Sigmoid colon (tissue), 7 donors: ENCODE data around the gene SLC6A12. TPM values are rescaled to one million over a fixed set of nuclear protein-coding genes. Genes with fewer than 3 reads are reported as not detected.
A peak's percentile ranks its signal among the peaks of the same experiment; 100 is the strongest.
"Not testable (repeated sequence)": the region's sequence is repeated elsewhere in the genome, so short reads cannot be mapped to it uniquely, and the experiment has no call there.

Experiments
- DNase-seq: peaks from one replicate; pipeline ENCODE4 v3.0.0-alpha.2; 2019
- H3K27ac ChIP-seq, 4 donors: fragments of 200-600 bp; sonication (generic); one replicate each; pipeline ENCODE4 v1.5.1; 2016 to 2019; ENCODE audit warnings: mild to moderate bottlenecking in 1 of 4
- H3K27me3 ChIP-seq, 3 donors: fragments of 200-600 bp; sonication (generic); one replicate each; pipeline ENCODE4 v1.5.1; 2019; ENCODE audit warnings: mild to moderate bottlenecking in 1 of 3
- H3K36me3 ChIP-seq, 4 donors: fragments of 200-600 bp; sonication (generic); one replicate each; pipeline ENCODE4 v1.5.1; 2016 to 2019
- H3K4me1 ChIP-seq, 4 donors: fragments of 200-600 bp; sonication (generic); one replicate each; pipeline ENCODE4 v1.5.1; 2017 to 2019
- H3K4me3 ChIP-seq, 4 donors: fragments of 200-600 bp; sonication (generic); one replicate each; pipeline ENCODE4 v1.5.1; 2017 to 2019; ENCODE audit warnings: mild to moderate bottlenecking in 2 of 4, moderate library complexity in 1 of 4
- H3K9me3 ChIP-seq, 4 donors: fragments of 200-600 bp in 3 of 4; sonication (generic) in 3 of 4; one replicate each; pipeline versions ENCODE4 v1.5.1 to v1.6.1; 2013 to 2019
- EP300 ChIP-seq, 4 donors: sonication (generic); formaldehyde crosslinking; IDR thresholded peaks; one replicate each; pipeline ENCODE4 v1.6.1; 2017; ENCODE audit warnings: antibody characterized with exemption in 4 of 4
- POLR2A ChIP-seq, 2 donors: fragments of 450-650 bp; IDR thresholded peaks; one replicate each; pipeline ENCODE4 v1.6.1; 2016; ENCODE audit warnings: antibody characterized with exemption in 2 of 2, mild to moderate bottlenecking in 2 of 2, moderate library complexity in 2 of 2
- POLR2AphosphoS5 ChIP-seq, 4 donors: sonication (generic); formaldehyde crosslinking; IDR thresholded peaks; one replicate each; pipeline ENCODE4 v1.6.1; 2017; ENCODE audit warnings: antibody characterized with exemption in 4 of 4
- WGBS, 2 donors: extraction: QIAGEN DNeasy Blood & Tissue Kit; methylation state at CpG; one replicate each; pipeline ENCODE4 v1.1.7; 2013; 5-methylcytosine and 5-hydroxymethylcytosine counted together
- intact Hi-C: fragments of 100-400 bp; cut with DNase I; formaldehyde crosslinking; loops from one replicate; pipeline ENCODE4 v1.15.1; 2023
- polyA plus RNA-seq, 3 donors: library from polyadenylated mRNA; stranded (reverse); fragments of 200-250 nt; gene quantifications; one replicate each; pipeline ENCODE4 v1.2.3, GENCODE V29; 2013
- total RNA-seq, 4 donors: library from RNA; depleted of rRNA; stranded (reverse); fragments of >200 nt; gene quantifications; one replicate each; pipeline ENCODE4 v1.1.0, GENCODE V29; 2016
- TF ChIP-seq, protein P1 (sequence below), 4 experiments: fragments of 450-650 bp in 3 of 4; fragments of 200-600 bp in 1 of 4; IDR thresholded peaks; one replicate each; pipeline ENCODE4 v1.5.1; 2016 to 2019; ENCODE audit warnings: antibody characterized with exemption in 4 of 4, mild to moderate bottlenecking in 3 of 4, moderate library complexity in 2 of 4
- donor health status: healthy with polysubstance abuse.
- donor health status: Bipolar disorder and iron deficiency.
- donor health status: healthy.

The SLC6A12 gene
- total and polyA plus RNA-seq, 7 donors: 0.28 to 4.2 (median 2.1) TPM; not detected in 2

DNA sequence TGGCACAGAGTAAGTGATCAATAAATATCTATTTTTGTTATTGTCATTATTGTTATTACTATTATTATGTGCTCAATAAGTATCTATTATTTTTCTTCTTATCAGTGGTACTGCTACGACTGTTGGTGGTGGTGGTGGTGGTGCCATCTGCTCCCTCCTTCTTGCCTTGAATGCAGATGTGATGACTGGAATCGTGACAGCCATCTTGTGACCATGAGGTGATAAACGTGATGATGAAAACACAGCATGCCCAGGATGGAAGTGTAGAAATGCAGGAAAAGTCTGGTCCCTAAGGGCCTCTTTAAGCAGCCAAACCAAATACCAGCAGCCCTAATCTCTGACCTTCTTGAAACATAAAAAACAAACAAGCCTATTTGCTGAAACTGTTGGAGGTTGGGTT, 22.4 kb downstream of the SLC6A12 start:
- Histone ChIP-seq H3K9me3 (no peaks in the 10 kb centered on the region), H3K27me3 (peaks cover 0 to 39% (median 4%) of the 10 kb centered on the region in 3 donors), H3K4me3 (no peak overlapping the region), H3K27ac (no peak overlapping the region), H3K4me1 (peaks cover 0 to 13% (median 8%) of the 10 kb centered on the region in 4 donors), H3K36me3 (no peaks in the 10 kb centered on the region)
- 79 to 91% methylated on average over 3 of the region's 3 CpGs for WGBS, 2 donors
- TF ChIP-seq EP300 (IDR thresholded peaks at IDR 0.05) (no peak), POLR2AphosphoS5 (IDR thresholded peaks at IDR 0.05) (no peak), POLR2A (IDR thresholded peaks at IDR 0.05) (no peak)
- TF ChIP-seq, protein P1, sequence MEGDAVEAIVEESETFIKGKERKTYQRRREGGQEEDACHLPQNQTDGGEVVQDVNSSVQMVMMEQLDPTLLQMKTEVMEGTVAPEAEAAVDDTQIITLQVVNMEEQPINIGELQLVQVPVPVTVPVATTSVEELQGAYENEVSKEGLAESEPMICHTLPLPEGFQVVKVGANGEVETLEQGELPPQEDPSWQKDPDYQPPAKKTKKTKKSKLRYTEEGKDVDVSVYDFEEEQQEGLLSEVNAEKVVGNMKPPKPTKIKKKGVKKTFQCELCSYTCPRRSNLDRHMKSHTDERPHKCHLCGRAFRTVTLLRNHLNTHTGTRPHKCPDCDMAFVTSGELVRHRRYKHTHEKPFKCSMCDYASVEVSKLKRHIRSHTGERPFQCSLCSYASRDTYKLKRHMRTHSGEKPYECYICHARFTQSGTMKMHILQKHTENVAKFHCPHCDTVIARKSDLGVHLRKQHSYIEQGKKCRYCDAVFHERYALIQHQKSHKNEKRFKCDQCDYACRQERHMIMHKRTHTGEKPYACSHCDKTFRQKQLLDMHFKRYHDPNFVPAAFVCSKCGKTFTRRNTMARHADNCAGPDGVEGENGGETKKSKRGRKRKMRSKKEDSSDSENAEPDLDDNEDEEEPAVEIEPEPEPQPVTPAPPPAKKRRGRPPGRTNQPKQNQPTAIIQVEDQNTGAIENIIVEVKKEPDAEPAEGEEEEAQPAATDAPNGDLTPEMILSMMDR (IDR thresholded peaks at IDR 0.05): no peak
- DNase-seq: no peak
- intact Hi-C loops: no loop called here

DNA sequence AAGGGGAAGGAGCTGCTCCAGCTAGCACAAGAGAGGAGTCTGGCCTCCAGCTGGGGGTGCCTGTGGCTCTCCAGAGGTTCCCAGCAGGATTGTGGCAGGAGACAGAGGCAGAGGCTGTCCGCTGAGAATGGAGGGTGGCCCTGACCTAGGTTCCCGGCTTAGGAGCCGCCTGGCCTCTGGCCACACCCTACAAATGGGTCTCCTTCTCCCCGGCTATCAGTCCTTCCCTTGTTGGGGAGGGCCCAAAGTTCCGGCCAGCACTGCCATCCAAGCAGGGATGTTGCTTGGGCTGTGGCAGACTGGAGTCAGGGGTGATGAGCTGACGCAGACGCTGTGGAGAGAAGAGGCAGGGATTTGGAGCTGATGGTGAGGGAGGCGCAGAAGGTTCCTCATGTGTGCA, 23.1 kb downstream of the SLC6A12 start:
- no peak for TF ChIP-seq POLR2AphosphoS5 (IDR thresholded peaks at IDR 0.05)
- TF ChIP-seq EP300 (IDR thresholded peaks at IDR 0.05): no peak
- no peak for TF ChIP-seq POLR2A (IDR thresholded peaks at IDR 0.05)
- TF ChIP-seq, protein P1 (IDR thresholded peaks at IDR 0.05): no peak
- Histone ChIP-seq H3K27me3 (peaks cover 0 to 33% (median 4%) of the 10 kb centered on the region in 3 donors), H3K36me3 (no peaks in the 10 kb centered on the region), H3K27ac (no peak overlapping the region), H3K9me3 (no peaks in the 10 kb centered on the region), H3K4me3 (no peak overlapping the region), H3K4me1 (peaks cover 0 to 13% (median 8%) of the 10 kb centered on the region in 4 donors)
- intact Hi-C loops: no loop called here
- no peak for DNase-seq
- WGBS, 2 donors: 76 to 89% methylated on average over 8 of the region's 8 CpGs

DNA sequence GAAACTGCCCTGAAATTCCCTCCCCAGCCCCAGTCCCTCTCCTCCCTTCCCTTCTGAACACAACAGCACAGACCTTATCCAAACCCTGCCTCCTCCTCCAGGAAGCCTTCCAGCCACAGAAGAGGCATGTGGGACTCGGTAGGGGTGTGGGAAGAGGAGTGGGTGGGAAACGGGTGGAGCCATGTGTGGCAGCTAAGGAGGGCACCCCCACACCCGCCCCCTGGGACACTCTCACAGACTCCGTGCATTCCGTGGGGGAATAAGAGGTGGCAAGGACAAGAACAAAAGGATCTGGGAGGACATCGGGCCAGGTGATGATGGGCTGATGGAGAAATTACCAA, 24.4 kb downstream of the SLC6A12 start:
- H3K36me3 ChIP-seq: no peaks in the 10 kb centered on the region
- peaks cover 0 to 13% (median 8%) of the 10 kb centered on the region in 4 donors for H3K4me1 ChIP-seq
- intact Hi-C loops: no loop called here
- TF ChIP-seq EP300 (IDR thresholded peaks at IDR 0.05) (no peak), POLR2A (IDR thresholded peaks at IDR 0.05) (no peak), POLR2AphosphoS5 (IDR thresholded peaks at IDR 0.05) (no peak)
- TF ChIP-seq, protein P1 (IDR thresholded peaks at IDR 0.05): no peak
- H3K9me3 ChIP-seq: no peaks in the 10 kb centered on the region
- no peak overlapping the region for H3K27ac ChIP-seq
- WGBS, 2 donors: 67 to 75% methylated on average over 6 of the region's 6 CpGs
- H3K4me3 ChIP-seq: peak overlapping the region in 1 of 4 donors; percentile 53
- peaks cover 0 to 23% (median 4%) of the 10 kb centered on the region in 3 donors for H3K27me3 ChIP-seq
- no peak for DNase-seq

DNA sequence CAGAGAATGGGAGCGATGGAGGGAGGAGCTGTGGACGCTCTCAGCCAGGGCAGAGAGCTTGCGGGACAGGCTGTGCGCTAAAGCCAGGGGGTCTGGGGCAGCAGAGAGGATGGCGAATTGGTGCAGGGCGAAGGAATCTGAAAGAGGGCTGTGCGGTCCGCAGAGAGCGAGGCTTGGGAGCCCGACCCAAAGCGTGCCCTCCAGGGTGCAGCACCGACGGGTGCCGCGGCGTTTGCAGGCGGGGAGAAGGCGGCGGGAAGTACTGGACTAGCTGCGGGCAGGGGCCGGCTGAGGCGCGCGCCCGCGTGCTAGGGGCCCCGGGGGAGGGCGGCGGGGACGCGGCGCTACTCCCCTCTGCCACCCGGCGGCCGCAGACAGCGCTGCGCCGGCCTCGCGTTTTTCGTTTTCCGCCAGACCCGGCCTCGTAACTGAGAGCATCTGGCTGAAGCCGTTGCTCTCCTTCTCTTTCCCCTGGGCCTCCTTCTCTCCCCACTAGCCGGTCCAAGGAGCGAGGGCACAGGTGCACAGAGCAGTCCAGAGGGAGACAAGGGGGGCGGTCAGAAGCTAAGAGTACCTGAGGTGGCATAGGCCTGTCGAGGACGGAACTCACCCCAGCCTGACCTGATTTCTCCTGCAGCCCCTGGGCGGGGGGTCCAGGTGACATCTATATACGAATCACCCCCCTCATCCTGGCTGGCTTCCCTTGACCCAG, 24.9 kb downstream of the SLC6A12 start:
- no peak for DNase-seq
- Histone ChIP-seq H3K4me3 (peak overlapping the region; percentile 19 to 54 (median 48)), H3K27me3 (peaks cover 0 to 18% (median 4%) of the 10 kb centered on the region in 3 donors), H3K27ac (no peak overlapping the region), H3K36me3 (no peaks in the 10 kb centered on the region), H3K4me1 (peaks cover 0 to 13% (median 8%) of the 10 kb centered on the region in 4 donors), H3K9me3 (no peaks in the 10 kb centered on the region)
- TF ChIP-seq POLR2AphosphoS5 (IDR thresholded peaks at IDR 0.05): no peak
- TF ChIP-seq, protein P1 (IDR thresholded peaks at IDR 0.05): peak in 3 of 4 experiments; percentile 30 to 81 (median 39)
- WGBS, 2 donors: 9 to 12% methylated on average over 52 of the region's 52 CpGs
- intact Hi-C loops: no loop called here

DNA sequence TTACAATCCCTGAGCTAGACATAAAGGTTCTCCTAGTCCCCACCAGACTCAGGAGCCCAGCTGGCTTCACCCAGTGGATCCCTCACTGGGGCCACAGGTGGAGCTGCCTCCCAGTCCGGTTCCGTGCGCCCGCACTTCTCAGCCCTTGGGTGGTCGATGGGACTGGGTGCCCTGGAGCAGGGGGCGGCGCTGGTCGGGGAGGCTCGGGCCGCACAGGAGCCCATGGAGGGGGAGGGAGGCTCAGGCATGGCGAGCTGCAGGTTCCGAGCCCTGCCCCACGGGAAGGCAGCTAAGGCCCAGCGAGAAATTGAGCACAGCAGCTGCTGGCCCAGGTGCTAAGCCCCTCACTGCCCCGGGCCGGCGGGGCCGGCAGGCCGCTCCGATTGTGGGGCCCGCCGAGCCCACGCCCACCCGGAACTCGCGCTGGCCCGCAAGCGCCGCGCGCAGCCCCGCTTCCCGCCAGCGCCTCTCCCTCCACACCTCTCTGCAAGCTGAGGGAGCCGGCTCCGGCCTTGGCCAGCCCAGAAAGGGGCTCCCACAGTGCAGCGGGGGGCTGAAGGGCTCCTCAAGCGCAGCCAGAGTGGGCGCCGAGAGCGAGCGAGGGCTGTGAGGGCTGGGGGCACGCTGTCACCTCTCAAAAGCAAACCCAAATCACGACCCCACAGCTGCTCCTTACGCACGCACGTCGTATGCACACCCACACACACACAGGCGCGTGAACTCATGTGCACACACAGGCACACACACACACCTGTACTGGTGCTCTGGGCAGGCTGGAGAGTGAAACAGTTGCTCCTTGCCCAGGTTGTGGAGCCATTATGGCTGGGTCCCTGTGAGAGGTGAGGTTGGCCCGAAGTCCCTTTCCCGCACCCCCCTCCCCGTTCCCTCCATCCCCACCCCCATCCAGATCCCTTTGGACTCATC, 25.7 kb downstream of the SLC6A12 start:
- Histone ChIP-seq H3K4me1 (peaks cover 0 to 13% (median 8%) of the 10 kb centered on the region in 4 donors), H3K4me3 (peak overlapping the region; percentile 19 to 54 (median 48)), H3K27me3 (peaks cover 0 to 10% (median 4%) of the 10 kb centered on the region in 3 donors)
- H3K36me3 ChIP-seq, intact Hi-C loops, H3K9me3 ChIP-seq, H3K27ac ChIP-seq, DNase-seq: not testable (repeated sequence)
- WGBS, 2 donors: 62 to 76% methylated on average over 53 of the region's 53 CpGs
